GM18870 (cell line): Measurements from ENCODE around the gene ODF2.
"Not testable (repeated sequence)": the region's sequence is repeated elsewhere in the genome, so short reads cannot be mapped to it uniquely, and the experiment has no call there.

Experiments used
- ATAC-seq: cut with Tn5 transposase; IDR thresholded peaks from one replicate; pipeline ENCODE4 v1.9.1; 2021; ENCODE audit warnings: moderate library complexity; ENCODE audit not compliant: unreplicated experiment

ODF2 gene

GRCh38 chr9:128423356-128423755 is 32.5 kb upstream of the ODF2 start:
- not testable (repeated sequence) for ATAC-seq

DNA sequence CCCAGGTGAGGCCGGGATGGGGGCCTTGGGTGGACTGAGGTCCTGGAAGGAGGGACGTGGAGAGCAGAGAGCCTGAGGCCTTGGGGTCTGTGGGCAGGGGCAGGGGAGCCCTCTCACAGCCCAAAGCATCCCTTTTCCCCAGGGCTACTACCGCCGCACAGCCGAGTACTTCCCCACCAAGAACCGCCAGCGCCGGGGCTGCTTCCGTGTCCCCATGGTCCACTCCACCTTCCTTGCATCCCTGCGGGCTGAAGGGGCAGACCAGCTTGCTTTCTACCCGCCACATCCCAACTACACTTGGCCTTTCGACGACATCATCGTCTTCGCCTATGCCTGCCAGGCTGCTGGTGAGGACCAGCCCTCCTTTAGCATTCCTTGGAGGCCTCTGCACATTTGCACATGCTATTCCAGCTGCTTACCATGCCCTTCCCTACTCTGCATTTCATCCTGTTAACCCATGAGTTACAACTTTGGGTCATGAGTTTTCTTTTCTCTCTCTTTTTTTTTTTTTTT is 31.5 kb upstream of the ODF2 start:
- no peak for ATAC-seq

DNA sequence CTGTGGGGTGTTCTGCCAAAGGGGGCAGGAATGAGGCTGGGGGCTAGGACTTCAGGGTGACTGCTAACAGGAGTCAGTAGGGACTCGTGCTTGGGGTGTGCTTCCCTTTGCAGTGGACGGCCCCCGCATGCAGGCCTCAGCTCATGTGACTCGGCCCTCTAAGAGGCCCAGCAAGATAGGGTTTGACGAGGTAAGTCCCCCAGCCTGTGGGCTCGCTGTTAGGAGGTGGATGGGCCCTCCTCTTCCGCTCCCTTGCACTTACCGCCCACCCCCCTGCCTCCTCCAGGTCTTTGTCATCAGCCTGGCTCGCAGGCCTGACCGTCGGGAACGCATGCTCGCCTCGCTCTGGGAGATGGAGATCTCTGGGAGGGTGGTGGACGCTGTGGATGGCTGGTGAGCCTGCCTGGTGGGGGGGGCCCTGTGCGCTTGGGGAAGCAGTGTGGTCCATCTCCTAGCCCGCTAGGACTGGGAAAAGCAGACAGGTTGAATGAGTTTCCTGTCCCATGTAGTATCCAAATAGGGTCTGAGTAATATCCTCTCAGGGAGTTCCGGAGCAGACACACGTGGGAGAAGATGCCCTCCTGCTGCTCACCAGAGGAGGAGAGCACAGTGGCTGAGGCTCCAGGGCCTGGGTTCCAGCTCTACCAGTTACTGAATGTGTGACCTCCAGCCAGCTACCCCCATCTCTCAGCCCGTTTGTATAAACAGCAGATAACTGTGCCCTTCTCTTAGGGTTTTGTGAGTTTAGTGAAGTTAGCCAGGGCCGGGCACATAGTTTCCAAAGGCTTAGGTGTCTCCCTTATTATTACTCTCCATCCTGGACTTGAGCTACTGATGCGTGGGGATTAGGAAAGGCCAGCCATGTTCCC is 26.9 kb upstream of the ODF2 start:
- ATAC-seq = no peak

- no peak for ATAC-seq
Observed at GRCh38 chr9:128429513-128430086, 26.2 kb upstream of the ODF2 start.

GRCh38 chr9:128431207-128431606 is 24.6 kb upstream of the ODF2 start:
- ATAC-seq = no peak

GRCh38 chr9:128434340-128434739 is 21.5 kb upstream of the ODF2 start:
- ATAC-seq = no peak

GRCh38 chr9:128435611-128436010 is 20.2 kb upstream of the ODF2 start:
- ATAC-seq = no peak

DNA sequence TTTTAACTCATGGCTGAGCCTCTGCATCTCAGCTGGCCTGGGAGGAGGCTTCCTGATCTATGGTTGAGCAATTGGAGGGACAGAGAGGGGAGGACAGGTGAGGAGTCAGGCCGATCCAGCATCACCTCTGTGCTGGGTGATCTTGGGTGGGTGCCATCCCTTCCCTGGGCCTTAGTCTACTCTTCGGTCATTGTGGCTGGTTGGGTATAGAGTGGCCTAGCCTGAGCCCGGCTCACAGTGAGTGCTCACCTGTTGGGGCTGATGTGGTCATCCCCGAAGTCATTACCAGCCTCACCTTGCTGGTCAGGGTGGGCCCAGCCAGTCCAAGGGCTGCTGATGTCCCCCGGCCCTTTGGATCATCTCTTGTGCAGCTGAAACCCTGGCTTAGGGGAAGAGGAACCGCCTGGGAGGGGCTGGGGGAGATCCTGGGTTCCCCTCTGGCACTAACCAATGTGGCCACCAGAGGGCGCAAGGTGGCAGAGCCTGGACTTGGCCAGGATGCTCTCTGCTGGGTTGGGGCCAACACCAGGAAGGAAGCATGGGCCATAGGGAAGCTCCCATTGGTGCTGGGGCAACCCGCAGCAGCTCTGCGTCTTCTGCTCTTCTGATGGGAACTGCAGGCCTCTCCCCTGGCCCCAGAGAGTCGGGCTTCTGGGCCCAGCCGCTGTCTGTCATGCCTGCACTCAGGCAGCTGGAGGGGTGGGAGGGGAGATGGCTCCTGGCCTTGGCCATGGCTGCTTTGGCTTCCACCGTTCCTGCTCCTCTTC is 17.3 kb upstream of the ODF2 start:
- no peak for ATAC-seq

GRCh38 chr9:128439273-128439672 is 16.5 kb upstream of the ODF2 start:
- no peak for ATAC-seq

DNA sequence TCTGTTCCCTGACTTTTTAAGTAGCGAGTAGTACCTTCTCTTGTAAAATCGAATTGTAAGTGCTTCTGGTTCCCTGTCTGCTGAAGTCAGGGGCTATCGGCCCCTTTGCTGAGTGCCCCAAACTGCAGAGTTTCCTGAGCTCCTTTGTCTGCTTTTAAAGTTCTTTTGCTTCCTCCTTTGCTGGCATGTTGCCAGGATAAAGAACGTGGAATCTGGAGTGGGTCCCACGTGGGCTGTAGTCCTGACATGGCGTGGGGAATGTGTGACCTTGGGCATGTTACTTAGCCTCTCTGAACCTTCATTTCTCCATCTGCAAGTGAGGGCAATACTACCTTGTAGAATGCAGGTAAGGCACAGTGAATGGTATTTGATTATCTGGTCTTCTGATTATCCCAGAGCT is 13.7 kb upstream of the ODF2 start:
- no peak for ATAC-seq

GRCh38 chr9:128446505-128446904 is 9.3 kb upstream of the ODF2 start:
- not testable (repeated sequence) for ATAC-seq

DNA sequence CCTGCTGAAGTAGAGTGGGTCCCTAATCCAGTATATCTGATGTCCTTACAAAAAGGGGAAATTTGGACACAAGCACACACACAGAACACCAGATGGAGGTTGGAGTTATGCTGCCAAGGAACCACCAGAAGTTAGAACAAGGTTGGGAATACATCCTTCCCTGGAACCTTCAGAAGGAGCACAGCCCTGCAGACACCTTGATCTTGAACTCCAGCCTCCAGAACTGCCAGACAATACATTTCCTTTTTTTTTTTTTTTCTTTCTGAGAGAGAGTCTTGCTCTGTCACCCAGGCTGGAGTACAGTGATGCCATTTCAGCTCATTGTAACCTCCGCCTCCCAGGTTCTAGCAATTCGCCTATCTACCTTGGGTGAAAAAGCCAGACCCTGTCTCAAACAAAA is 7.1 kb upstream of the ODF2 start:
- no peak for ATAC-seq

- no peak for ATAC-seq
Observed at GRCh38 chr9:128454991-128455390, 815 bp upstream of the ODF2 start.

DNA sequence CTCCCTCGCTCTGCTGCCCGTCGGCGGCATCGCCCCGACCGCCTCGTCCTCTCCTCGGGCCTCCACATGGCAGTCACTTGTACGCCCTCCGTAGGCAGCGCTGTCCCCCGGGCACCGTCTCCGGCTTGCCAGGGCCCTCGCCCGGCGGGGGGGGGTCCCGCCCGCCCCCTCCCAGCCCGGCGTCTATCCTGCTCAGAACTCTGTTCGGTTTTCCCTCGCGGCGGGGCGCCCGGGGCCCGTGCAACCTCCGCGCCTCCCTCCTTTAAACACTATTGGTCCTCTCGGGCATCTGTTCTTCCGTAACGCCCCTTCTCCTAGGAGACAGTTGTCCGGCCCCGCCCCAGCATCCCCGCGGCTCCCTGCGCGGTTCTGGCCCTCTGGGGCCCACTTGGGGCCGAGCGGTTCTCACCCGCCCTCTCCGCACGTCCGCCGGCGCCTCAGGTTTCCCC is 831 bp downstream of the ODF2 start:
- ATAC-seq = peak; percentile 43

DNA sequence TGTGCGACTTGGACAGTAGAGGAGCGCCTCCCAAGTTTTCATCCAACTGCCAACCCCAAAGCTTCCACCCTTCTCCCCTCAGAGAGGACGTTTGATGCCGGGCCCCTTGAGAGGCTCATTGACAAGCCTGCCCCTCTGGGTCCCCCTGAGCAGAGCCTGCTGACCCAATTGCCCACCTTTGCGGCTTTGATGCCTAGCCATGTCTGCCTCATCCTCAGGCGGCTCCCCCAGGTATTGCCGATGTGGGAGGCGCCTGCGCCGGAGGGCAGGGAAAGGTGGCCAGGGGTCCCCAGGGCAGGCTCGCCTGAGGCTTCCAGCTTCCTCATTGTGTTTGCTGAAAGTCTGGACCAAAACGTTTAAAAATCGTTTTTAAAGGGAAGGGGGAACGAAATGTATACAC is 1.4 kb downstream of the ODF2 start:
- ATAC-seq = no peak

DNA sequence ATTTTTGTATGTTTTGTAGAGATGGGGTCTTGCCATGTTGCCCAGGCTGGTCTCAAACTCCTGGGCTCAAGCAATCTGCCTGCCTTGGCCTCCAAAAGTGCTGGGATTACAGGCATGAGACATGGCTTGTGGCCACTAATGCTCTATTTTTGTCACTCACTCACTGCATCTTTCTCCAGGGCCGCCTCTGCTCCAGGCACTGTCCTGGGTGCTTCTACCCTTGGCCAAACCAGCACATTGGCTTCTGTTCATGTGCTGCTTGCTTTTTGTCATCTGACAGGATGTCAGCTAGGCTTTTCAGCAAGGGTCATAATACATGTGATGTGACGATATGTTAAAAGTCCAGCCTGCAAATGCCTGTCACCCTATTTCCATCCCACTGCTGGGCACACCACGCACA is 3.2 kb downstream of the ODF2 start:
- no peak for ATAC-seq

- ATAC-seq = no peak
Observed at GRCh38 chr9:128469070-128469469, 13.3 kb downstream of the ODF2 start.

DNA sequence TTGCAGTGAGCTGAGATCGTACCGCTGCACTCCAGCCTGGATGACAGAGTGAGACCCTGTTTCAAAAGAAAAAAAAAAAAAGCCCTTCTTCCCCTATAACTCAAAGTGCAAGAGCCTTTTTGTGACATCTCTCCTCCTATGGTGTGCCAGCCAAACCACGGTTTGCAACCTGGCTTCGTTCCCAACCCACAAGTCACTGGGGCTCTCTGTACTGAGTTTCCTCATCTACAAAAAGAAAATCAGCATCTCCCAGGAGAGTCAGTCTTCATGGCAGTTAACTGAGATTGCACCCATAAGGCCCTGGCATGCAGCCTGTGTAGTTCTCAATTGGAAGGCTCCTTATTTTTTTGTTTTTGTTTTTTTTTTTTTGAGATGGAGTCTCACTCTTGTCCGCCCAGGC is 14.8 kb downstream of the ODF2 start:
- no peak for ATAC-seq

- ATAC-seq = no peak
Observed at GRCh38 chr9:128473104-128473503, 17.3 kb downstream of the ODF2 start.

GRCh38 chr9:128475867-128476266 is 20.1 kb downstream of the ODF2 start:
- no peak for ATAC-seq

DNA sequence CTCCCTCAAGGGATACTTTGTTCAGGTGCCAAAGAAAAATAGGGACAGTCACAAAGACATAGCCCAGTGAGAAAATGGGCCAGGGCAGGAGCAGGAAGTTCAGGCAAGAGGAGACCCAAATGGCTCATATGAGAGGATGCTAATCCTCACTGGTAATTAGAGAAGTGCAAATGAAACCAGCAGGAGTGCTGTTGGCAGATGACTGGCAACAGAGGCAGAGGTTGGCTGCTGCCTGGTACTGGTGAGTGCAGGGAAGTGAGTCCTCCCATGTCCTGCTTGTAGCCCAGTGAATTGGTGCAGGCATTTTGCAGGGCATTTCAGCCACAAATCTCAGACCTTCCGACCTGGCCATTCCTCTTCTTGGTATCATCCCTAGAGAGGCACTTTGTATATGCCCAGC is 23.5 kb downstream of the ODF2 start:
- ATAC-seq = no peak

DNA sequence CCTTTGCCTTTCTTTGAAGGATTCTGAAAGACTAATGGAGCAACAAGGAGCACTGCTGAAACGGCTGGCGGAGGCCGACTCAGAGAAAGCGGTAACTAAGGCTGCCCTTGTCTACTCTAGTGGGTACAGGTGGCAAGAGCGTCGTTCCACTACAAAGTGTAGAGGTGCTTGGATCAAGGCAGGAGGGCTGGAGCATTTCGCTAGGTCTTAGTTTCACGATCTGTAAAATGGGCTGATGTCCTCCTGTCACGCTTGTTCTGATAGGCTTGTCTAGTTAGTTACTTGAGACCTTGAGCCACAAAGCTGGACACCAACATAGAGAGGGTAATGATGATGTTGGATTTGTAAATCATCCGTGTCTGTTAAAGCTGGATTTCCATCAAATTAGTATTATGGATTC is 25.8 kb downstream of the ODF2 start:
- no peak for ATAC-seq
